ENCODE data around the gene DRP2. TPM values are rescaled to one million over a fixed set of nuclear protein-coding genes. Genes with fewer than 3 reads are reported as not detected.

The DRP2 gene
- total RNA-seq, 1 donor from 2014 or later, result 2.4 TPM

GRCh38 chrX:101230636-101231035, 11.1 kb downstream of the DRP2 start:
- Histone ChIP-seq H3K9me3 (no peaks in the 10 kb centered on the region), H3K27ac (no peak overlapping the region), H3K36me3 (no peaks in the 10 kb centered on the region), H3K4me1 (no peaks in the 10 kb centered on the region), H3K27me3 (no peaks in the 10 kb centered on the region), H3K4me3 (no peak overlapping the region)
- no peak for TF ChIP-seq CTCF (IDR thresholded peaks at IDR 0.05)
- intact Hi-C loops (cut with DNase I), result no loop called here
- DNase-seq (ENCODE audit: low spot score in 2 of 2), result no peak

GRCh38 chrX:101231080-101231479, 11.5 kb downstream of the DRP2 start:
- DNase-seq (ENCODE audit: low spot score in 2 of 2), result no peak
- Histone ChIP-seq H3K36me3 (no peaks in the 10 kb centered on the region), H3K27ac (no peak overlapping the region), H3K9me3 (no peaks in the 10 kb centered on the region), H3K4me3 (no peak overlapping the region), H3K4me1 (no peaks in the 10 kb centered on the region), H3K27me3 (no peaks in the 10 kb centered on the region)
- intact Hi-C loops (cut with DNase I), result no loop called here
- TF ChIP-seq CTCF (IDR thresholded peaks at IDR 0.05), result no peak

GRCh38 chrX:101232316-101232715, 12.7 kb downstream of the DRP2 start:
- DNase-seq (ENCODE audit: low spot score in 2 of 2), result no peak

GRCh38 chrX:101237041-101237440, 17.5 kb downstream of the DRP2 start:
- intact Hi-C loops (cut with DNase I), result no loop called here
- DNase-seq (ENCODE audit: low spot score in 2 of 2), result no peak
- Histone ChIP-seq H3K4me3 (no peak overlapping the region), H3K27me3 (no peaks in the 10 kb centered on the region), H3K27ac (no peak overlapping the region), H3K36me3 (no peaks in the 10 kb centered on the region), H3K9me3 (no peaks in the 10 kb centered on the region), H3K4me1 (no peaks in the 10 kb centered on the region)
- TF ChIP-seq CTCF (IDR thresholded peaks at IDR 0.05), result no peak

More at GRCh38 chrX:101232316-101232715, 12.7 kb downstream of the DRP2 start:
- TF ChIP-seq CTCF (IDR thresholded peaks at IDR 0.05), result no peak
- intact Hi-C loops (cut with DNase I), result no loop called here
- H3K9me3 ChIP-seq, result no peaks in the 10 kb centered on the region
- H3K27ac ChIP-seq, result no peak overlapping the region
- no peaks in the 10 kb centered on the region for H3K4me1 ChIP-seq
- H3K27me3 ChIP-seq, result no peaks in the 10 kb centered on the region
- no peak overlapping the region for H3K4me3 ChIP-seq
- H3K36me3 ChIP-seq, result no peaks in the 10 kb centered on the region

- intact Hi-C loops (cut with DNase I), result no loop called here
- Histone ChIP-seq H3K36me3 (no peaks in the 10 kb centered on the region), H3K9me3 (no peaks in the 10 kb centered on the region), H3K4me1 (no peaks in the 10 kb centered on the region), H3K4me3 (no peak overlapping the region), H3K27me3 (no peaks in the 10 kb centered on the region), H3K27ac (no peak overlapping the region)
- TF ChIP-seq CTCF (IDR thresholded peaks at IDR 0.05), result no peak
- no peak for DNase-seq (ENCODE audit: low spot score in 2 of 2)
These were observed 21.9 kb downstream of the DRP2 start for GRCh38 chrX:101241531-101241930.

- intact Hi-C loops (cut with DNase I), result no loop called here
- no peak for TF ChIP-seq CTCF (IDR thresholded peaks at IDR 0.05)
- Histone ChIP-seq H3K4me1 (no peaks in the 10 kb centered on the region), H3K9me3 (no peaks in the 10 kb centered on the region), H3K27me3 (no peaks in the 10 kb centered on the region), H3K36me3 (no peaks in the 10 kb centered on the region), H3K4me3 (no peak overlapping the region), H3K27ac (no peak overlapping the region)
- no peak for DNase-seq (ENCODE audit: low spot score in 2 of 2)
These were observed 33.0 kb downstream of the DRP2 start for GRCh38 chrX:101252634-101253033.
